H9 (cell line): ENCODE results near the gene SCML2. TPM values are rescaled to one million over a fixed set of nuclear protein-coding genes. Genes with fewer than 3 reads are reported as not detected.
A peak's percentile ranks its signal among the peaks of the same experiment; 100 is the strongest.

Experiments
- DNase-seq: peaks from one replicate; pipeline ENCODE4 v3.0.0-alpha.2; 2017
- H2AFZ ChIP-seq: one replicate; pipeline ENCODE4 v1.6.1; 2013; ENCODE audit warnings: mild to moderate bottlenecking, low read length, control low read depth, moderate library complexity
- H2AK5ac ChIP-seq: 2 replicates; pipeline ENCODE4 v1.6.1; 2013; ENCODE audit warnings: low read length, control low read depth, mixed read lengths; ENCODE audit not compliant: insufficient read length
- H2BK120ac ChIP-seq: one replicate; pipeline ENCODE4 v1.6.1; 2013; ENCODE audit warnings: low read depth, mild to moderate bottlenecking, low read length, control low read depth, inconsistent platforms; ENCODE audit not compliant: poor library complexity, severe bottlenecking
- H2BK12ac ChIP-seq: 2 replicates; pipeline ENCODE4 v1.6.1; 2013; ENCODE audit warnings: low read length, control low read depth, mixed read lengths, low read depth; ENCODE audit not compliant: insufficient read length
- H2BK15ac ChIP-seq: 2 replicates; pipeline ENCODE4 v1.6.1; 2013; ENCODE audit warnings: low read depth, low read length, control low read depth
- H2BK20ac ChIP-seq: one replicate; pipeline ENCODE4 v1.6.1; 2013; ENCODE audit warnings: low read depth, mild to moderate bottlenecking, low read length, control low read depth, inconsistent platforms; ENCODE audit not compliant: poor library complexity, severe bottlenecking
- H2BK5ac ChIP-seq: 2 replicates; pipeline ENCODE4 v1.6.1; 2013; ENCODE audit warnings: low read length, control low read depth, mixed read lengths; ENCODE audit not compliant: insufficient read length
- H3K14ac ChIP-seq: 2 replicates; pipeline ENCODE4 v1.6.1; 2013; ENCODE audit warnings: low read length, control low read depth; ENCODE audit not compliant: insufficient read depth
- H3K18ac ChIP-seq: 2 replicates; pipeline ENCODE4 v1.6.1; 2013; ENCODE audit warnings: low read depth, mild to moderate bottlenecking, mixed read lengths, low read length, control low read depth; ENCODE audit not compliant: insufficient read length
- H3K23ac ChIP-seq: 2 replicates; pipeline ENCODE4 v1.6.1; 2013; ENCODE audit warnings: low read length, control low read depth, mixed read lengths, low read depth; ENCODE audit not compliant: insufficient read length
- H3K23me2 ChIP-seq: 2 replicates; pipeline ENCODE4 v1.6.1; 2013; ENCODE audit warnings: low read depth, mild to moderate bottlenecking, mixed read lengths, low read length, control low read depth; ENCODE audit not compliant: insufficient read length, poor library complexity, severe bottlenecking
- H3K27ac ChIP-seq: 2 replicates; pipeline ENCODE4 v1.5.1; 2013; ENCODE audit warnings: low read length, control low read depth, mixed read lengths, low read depth; ENCODE audit not compliant: insufficient read length
- H3K27me3 ChIP-seq: 2 replicates; pipeline ENCODE4 v1.6.1; 2013; ENCODE audit warnings: low read length, control low read depth, inconsistent platforms; ENCODE audit not compliant: insufficient read depth
- H3K4ac ChIP-seq: 2 replicates; pipeline ENCODE4 v1.6.1; 2013; ENCODE audit warnings: low read depth, mild to moderate bottlenecking, control low read depth, inconsistent platforms, low read length, moderate library complexity
- H3K4me1 ChIP-seq: 2 replicates; pipeline ENCODE4 v1.6.1; 2013; ENCODE audit warnings: low read length, control low read depth, inconsistent platforms; ENCODE audit not compliant: insufficient read depth
- H3K4me2 ChIP-seq: 2 replicates; pipeline ENCODE4 v1.6.1; 2013; ENCODE audit warnings: low read length, control low read depth, mixed read lengths; ENCODE audit not compliant: insufficient read length, insufficient read depth
- H3K56ac ChIP-seq: 2 replicates; pipeline ENCODE4 v1.6.1; 2013; ENCODE audit warnings: low read depth, mild to moderate bottlenecking, mixed read lengths, low read length, control low read depth; ENCODE audit not compliant: insufficient read length
- H3K79me1 ChIP-seq: 2 replicates; pipeline ENCODE4 v1.6.1; 2013; ENCODE audit warnings: low read depth, mild to moderate bottlenecking, moderate library complexity, low read length, control low read depth, inconsistent platforms; ENCODE audit not compliant: insufficient read depth, poor library complexity, severe bottlenecking
- H3K79me2 ChIP-seq: 2 replicates; pipeline ENCODE4 v1.6.1; 2013; ENCODE audit warnings: low read length, control low read depth, inconsistent platforms; ENCODE audit not compliant: insufficient read depth
- H3K9ac ChIP-seq: 2 replicates; pipeline ENCODE4 v1.6.1; 2013; ENCODE audit warnings: low read length, control low read depth, mixed read lengths; ENCODE audit not compliant: insufficient read length; ENCODE audit errors: extremely low read depth
- H3K9me3 ChIP-seq: one replicate; pipeline ENCODE4 v1.6.1; 2013; ENCODE audit warnings: low read depth, low read length, inconsistent platforms; ENCODE audit not compliant: control insufficient read depth
- H3T11ph ChIP-seq: one replicate; pipeline ENCODE4 v1.6.1; 2013; ENCODE audit warnings: mild to moderate bottlenecking, low read length, control low read depth, inconsistent platforms
- H4K20me1 ChIP-seq: one replicate; pipeline ENCODE4 v1.6.1; 2013; ENCODE audit not compliant: control insufficient read depth, insufficient read length, insufficient read depth
- H4K5ac ChIP-seq: 2 replicates; pipeline ENCODE4 v1.6.1; 2013; ENCODE audit warnings: low read depth, mild to moderate bottlenecking, mixed read lengths, low read length, control low read depth; ENCODE audit not compliant: insufficient read length
- H4K8ac ChIP-seq: replicated peaks from 2 replicates; pipeline ENCODE4 v1.6.1; 2013; ENCODE audit warnings: low read length, control low read depth, mixed read lengths, low read depth; ENCODE audit not compliant: insufficient read length
- H4K91ac ChIP-seq: 2 replicates; pipeline ENCODE4 v1.6.1; 2013; ENCODE audit warnings: low read depth, mild to moderate bottlenecking, moderate library complexity, mixed read lengths, low read length, control low read depth; ENCODE audit not compliant: insufficient read length
- H3K27ac Mint-ChIP-seq, 3 experiments: 2 replicates in 2 of 3; 3 replicates in 1 of 3; pipeline ENCODE4 v1.8.0; 2020 to 2021; ENCODE audit warnings: mixed read lengths in 3 of 3, mild to moderate bottlenecking in 1 of 3, moderate library complexity in 1 of 3
- H3K27me3 Mint-ChIP-seq: 2 replicates; pipeline ENCODE4 v1.8.0; 2021; ENCODE audit warnings: low read depth, mild to moderate bottlenecking, moderate library complexity, mixed read lengths
- H3K36me3 Mint-ChIP-seq, 3 experiments: 2 replicates in 2 of 3; 3 replicates in 1 of 3; pipeline ENCODE4 v1.8.0; 2020 to 2021; ENCODE audit warnings: low read depth in 3 of 3, mixed read lengths in 3 of 3; ENCODE audit not compliant: insufficient read depth in 1 of 3
- H3K4me1 Mint-ChIP-seq, 2 experiments: 2 replicates each; pipeline ENCODE4 v1.8.0; 2020; ENCODE audit warnings: mixed read lengths in 2 of 2
- H3K4me3 Mint-ChIP-seq, 2 experiments: 2 replicates in 1 of 2; 3 replicates in 1 of 2; pipeline ENCODE4 v1.8.0; 2020 to 2021; ENCODE audit warnings: mild to moderate bottlenecking in 2 of 2, mixed read lengths in 2 of 2, moderate library complexity in 1 of 2
- H3K9me3 Mint-ChIP-seq, 2 experiments: 2 replicates in 1 of 2; 3 replicates in 1 of 2; pipeline ENCODE4 v1.8.0; 2020; ENCODE audit warnings: mild to moderate bottlenecking in 2 of 2, mixed read lengths in 2 of 2, moderate library complexity in 1 of 2
- WGBS: extraction: QIAGEN DNeasy Blood & Tissue Kit; methylation state at CpG from one replicate; pipeline ENCODE4 v1.1.7; 2013; ENCODE audit warnings: missing lambda C conversion rate, low lambda C conversion rate, mixed read lengths; ENCODE audit not compliant: insufficient read length; ENCODE audit errors: extremely low coverage; 5-methylcytosine and 5-hydroxymethylcytosine counted together
- total RNA-seq: library from RNA; stranded (reverse); gene quantifications from 2 replicates; pipeline ENCODE4 v1.2.1, GENCODE V29; 2021
- TF ChIP-seq, protein P1 (sequence below): fragments of 200-600 bp; sonication (generic); conservative IDR thresholded peaks from 3 replicates; pipeline ENCODE4 v1.8.0; 2021; ENCODE audit warnings: antibody characterized with exemption, mild to moderate bottlenecking

The SCML2 gene
- total RNA-seq, 1 experiment from 2014 or later: 15.5 TPM

DNA sequence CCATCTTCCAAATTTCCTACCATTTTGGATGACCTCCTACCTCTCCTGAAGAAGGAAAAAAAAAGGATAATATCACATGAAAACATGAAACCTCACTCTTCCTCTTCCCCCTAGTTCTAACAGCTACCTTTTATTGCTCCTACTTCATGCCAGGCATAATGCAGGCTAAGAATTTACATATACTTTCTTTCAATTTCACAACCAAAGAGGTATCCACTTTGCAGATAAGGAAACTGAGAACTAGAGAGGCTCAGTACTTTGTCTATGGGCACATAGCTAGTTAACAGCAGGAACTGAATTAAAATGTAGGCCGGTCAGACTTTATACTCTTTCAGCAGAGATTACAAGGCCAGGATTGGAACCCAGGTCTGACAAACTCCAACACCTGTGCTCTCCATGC lies 99.4 kb downstream of the SCML2 start:
- Histone ChIP-seq H2BK15ac (no peak overlapping the region), H2AFZ (no peak overlapping the region), H4K8ac (no peak overlapping the region), H3K79me1 (no peaks in the 10 kb centered on the region), H3K9me3 (peaks cover 18% of the 10 kb centered on the region), H3K27me3 (no peaks in the 10 kb centered on the region), H3K79me2 (no peaks in the 10 kb centered on the region), H3K56ac (no peak overlapping the region), H3K23me2 (no peaks in the 10 kb centered on the region), H3K18ac (no peak overlapping the region), H4K20me1 (no peaks in the 10 kb centered on the region), H4K91ac (no peak overlapping the region), H3K23ac (no peak overlapping the region), H3K4ac (no peak overlapping the region), H2BK20ac (no peak overlapping the region), H3K4me2 (no peak overlapping the region), H2BK5ac (no peak overlapping the region), H3T11ph (no peak overlapping the region), H3K9ac (no peak overlapping the region), H3K27ac (no peak overlapping the region), H3K14ac (no peak overlapping the region), H3K4me1 (no peaks in the 10 kb centered on the region), H2BK120ac (no peak overlapping the region), H4K5ac (no peak overlapping the region), H2AK5ac (no peak overlapping the region), H2BK12ac (no peak overlapping the region)
- DNase-seq: no peak
- peaks cover 12 to 26% (median 26%) of the 10 kb centered on the region in 3 experiments; a peak in 6 of 7 replicates for H3K36me3 Mint-ChIP-seq
- no CpG with 5 or more reads among the region's 1 CpG for WGBS
- H3K27ac Mint-ChIP-seq: peak overlapping the region in 1 of 3 experiments; percentile 20; a peak in 2 of 7 replicates
- H3K9me3 Mint-ChIP-seq: peaks cover 43 to 45% of the 10 kb centered on the region in 2 experiments
- H3K27me3 Mint-ChIP-seq: peaks cover 2% of the 10 kb centered on the region
- TF ChIP-seq, protein P1, sequence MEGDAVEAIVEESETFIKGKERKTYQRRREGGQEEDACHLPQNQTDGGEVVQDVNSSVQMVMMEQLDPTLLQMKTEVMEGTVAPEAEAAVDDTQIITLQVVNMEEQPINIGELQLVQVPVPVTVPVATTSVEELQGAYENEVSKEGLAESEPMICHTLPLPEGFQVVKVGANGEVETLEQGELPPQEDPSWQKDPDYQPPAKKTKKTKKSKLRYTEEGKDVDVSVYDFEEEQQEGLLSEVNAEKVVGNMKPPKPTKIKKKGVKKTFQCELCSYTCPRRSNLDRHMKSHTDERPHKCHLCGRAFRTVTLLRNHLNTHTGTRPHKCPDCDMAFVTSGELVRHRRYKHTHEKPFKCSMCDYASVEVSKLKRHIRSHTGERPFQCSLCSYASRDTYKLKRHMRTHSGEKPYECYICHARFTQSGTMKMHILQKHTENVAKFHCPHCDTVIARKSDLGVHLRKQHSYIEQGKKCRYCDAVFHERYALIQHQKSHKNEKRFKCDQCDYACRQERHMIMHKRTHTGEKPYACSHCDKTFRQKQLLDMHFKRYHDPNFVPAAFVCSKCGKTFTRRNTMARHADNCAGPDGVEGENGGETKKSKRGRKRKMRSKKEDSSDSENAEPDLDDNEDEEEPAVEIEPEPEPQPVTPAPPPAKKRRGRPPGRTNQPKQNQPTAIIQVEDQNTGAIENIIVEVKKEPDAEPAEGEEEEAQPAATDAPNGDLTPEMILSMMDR: no peak
- no peak overlapping the region for H3K4me3 Mint-ChIP-seq
- peaks cover 7 to 11% of the 10 kb centered on the region in 2 experiments; a peak in 2 of 4 replicates for H3K4me1 Mint-ChIP-seq
